DMS53 treated with DMSO at 0.1 percent for 48 hours (cell line): Measurements from ENCODE around the gene ITPKB.

Experiments used
- DNase-seq: peaks from one replicate; lab custom pipeline; 2025; ENCODE audit not compliant: unreplicated experiment; lab: John Stamatoyannopoulos, UW

Gene ITPKB

GRCh38 chr1:226653311-226653921, 85.7 kb downstream of the ITPKB start:
- DNase-seq: no peak

- no peak for DNase-seq
Observed at GRCh38 chr1:226652613-226653012, 86.5 kb downstream of the ITPKB start.

GRCh38 chr1:226651732-226652105, 87.4 kb downstream of the ITPKB start:
- DNase-seq: no peak

GRCh38 chr1:226651041-226651731, 87.9 kb downstream of the ITPKB start:
- no peak for DNase-seq

GRCh38 chr1:226650236-226650841, 88.7 kb downstream of the ITPKB start:
- DNase-seq: no peak

GRCh38 chr1:226649780-226650179, 89.3 kb downstream of the ITPKB start:
- no peak for DNase-seq

- no peak for DNase-seq
Observed at GRCh38 chr1:226649244-226649643, 89.8 kb downstream of the ITPKB start.

- DNase-seq: no peak
Observed at GRCh38 chr1:226648421-226648820, 90.7 kb downstream of the ITPKB start.

GRCh38 chr1:226647719-226648118, 91.4 kb downstream of the ITPKB start:
- no peak for DNase-seq

GRCh38 chr1:226646870-226647449, 92.1 kb downstream of the ITPKB start:
- DNase-seq: no peak

GRCh38 chr1:226646026-226646869, 92.8 kb downstream of the ITPKB start:
- DNase-seq: no peak

GRCh38 chr1:226645279-226645976, 93.7 kb downstream of the ITPKB start:
- DNase-seq: no peak

GRCh38 chr1:226644541-226645176, 94.4 kb downstream of the ITPKB start:
- no peak for DNase-seq

GRCh38 chr1:226643611-226644540, 95.2 kb downstream of the ITPKB start:
- no peak for DNase-seq

GRCh38 chr1:226643177-226643576, 95.9 kb downstream of the ITPKB start:
- DNase-seq: no peak

- DNase-seq: no peak
Observed at GRCh38 chr1:226642421-226642820, 96.7 kb downstream of the ITPKB start.

- DNase-seq: no peak
Observed at GRCh38 chr1:226641671-226642231, 97.3 kb downstream of the ITPKB start.

GRCh38 chr1:226640321-226641136, 98.6 kb downstream of the ITPKB start:
- no peak for DNase-seq
